GM19328 (cell line): ENCODE results near the gene TRIB2.

ENCODE experiments used
- ATAC-seq: cut with Tn5 transposase; IDR thresholded peaks from one replicate; pipeline ENCODE4 v1.9.1; 2021; ENCODE audit warnings: mild to moderate bottlenecking, moderate library complexity; ENCODE audit not compliant: unreplicated experiment

TRIB2 gene

DNA sequence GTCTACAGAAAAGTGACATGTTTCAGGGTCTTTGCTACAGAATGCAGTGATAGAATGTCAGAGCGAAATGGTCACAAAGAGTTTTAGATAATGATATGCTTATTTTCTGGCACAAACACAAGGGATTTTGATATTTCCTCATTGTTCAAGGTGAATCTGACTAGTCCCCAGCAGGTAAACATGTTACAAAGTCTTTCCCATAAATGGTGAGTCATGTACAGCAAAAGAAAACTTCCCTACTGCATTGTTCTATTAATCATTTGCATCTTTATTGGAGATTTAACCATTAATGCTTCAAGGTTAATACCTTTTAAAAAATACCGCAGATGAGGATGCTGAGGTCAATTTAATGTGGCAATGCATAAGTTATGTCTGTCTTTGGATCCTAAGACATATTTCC, 19.1 kb upstream of the TRIB2 start:
- no peak for ATAC-seq

DNA sequence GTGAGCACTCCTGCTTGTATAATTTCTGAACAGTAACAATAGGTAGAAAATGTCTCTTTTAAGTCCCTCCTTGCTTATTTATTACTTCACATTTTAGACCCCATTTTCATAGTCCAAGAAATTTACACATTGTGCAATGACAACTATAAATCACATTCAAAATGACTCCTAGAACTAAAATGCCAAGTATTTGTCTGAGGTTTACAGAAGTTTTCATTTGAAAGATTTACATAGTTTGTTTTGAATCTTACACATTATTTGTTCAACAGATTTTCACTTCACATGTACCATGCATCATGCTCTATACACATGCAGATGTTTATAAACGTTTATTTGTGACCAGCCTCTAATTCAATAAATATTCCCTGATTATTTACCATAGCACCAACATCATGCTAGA, 15.7 kb upstream of the TRIB2 start:
- no peak for ATAC-seq

DNA sequence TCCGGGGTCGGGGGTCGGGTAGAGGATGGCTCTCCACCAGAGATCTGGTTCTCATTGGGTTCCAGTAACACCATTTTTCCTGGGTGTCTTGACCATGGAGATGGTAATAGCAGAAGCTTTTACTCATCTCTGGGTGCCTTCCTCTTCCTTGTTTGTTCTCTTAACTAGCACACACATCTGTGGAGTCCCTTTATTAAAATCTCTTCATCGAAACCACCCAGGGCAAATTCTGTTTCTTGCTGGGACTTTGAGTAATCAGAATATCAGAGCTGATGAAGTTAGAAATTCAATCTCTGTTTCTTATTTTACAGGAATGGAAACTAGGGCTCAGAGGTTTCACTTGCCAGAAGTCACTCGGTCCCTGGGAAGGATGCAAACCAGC, 15.0 kb upstream of the TRIB2 start:
- no peak for ATAC-seq

DNA sequence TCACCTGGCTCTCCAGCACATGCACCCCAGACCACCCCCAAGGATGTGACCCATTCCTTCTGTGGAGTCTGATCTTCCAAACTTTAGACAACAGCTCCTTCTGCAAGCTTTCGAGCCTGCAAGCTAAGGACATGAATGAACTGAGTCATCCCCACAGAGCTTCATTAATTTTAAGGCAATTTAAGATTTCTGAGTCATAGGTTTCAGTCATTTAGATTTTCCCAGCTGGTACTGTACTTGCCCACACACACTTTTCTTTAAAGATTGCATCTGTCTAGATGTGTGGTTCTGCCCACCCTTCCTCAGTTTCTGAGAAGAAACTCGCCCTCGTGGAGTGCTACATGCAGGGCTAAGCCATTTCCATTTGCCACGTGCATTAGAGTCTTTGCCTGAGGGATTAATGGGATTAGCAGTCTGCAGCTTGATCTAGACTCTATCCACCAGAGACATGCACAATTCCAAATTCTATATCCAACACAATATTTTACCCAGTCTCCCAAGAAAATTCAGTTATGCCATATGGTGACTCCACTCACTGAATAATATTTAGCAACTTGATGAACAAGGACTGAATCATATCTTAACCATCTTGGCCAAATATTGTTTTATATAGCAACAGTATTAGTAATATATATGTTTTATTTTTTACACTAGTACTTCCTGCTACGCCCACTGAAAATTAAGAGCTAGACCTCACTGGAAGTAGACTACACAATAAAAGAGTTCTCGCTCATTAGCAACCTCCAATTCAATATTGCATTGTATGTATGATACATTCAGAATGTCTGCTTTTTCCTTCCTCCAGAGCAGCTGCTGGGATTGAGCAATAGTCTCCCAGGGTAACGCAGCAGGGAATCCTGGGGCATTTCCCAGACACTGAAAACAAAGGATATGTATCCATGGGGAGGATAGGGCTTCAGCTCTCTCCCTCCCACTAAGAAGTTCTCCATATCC, 14.3 kb upstream of the TRIB2 start:
- no peak for ATAC-seq

DNA sequence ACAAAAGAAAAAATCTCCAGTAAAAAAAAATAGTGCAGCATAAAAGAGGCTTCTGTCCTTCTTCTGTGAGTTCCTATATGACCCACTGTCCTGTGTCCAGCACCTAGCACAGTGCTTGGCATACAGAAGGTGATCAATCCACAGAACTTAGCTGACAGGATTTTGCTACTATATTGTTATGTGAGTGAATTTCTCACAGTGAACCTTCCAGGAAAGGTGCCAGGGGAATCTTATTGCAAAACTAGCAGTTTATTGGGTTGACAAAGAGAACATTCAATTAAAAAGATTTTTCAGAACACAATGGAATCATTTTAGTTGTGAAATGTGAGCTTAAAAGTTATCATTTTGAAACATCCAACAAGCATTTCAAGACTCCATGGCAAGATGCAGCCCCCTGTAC, 12.4 kb upstream of the TRIB2 start:
- ATAC-seq, result no peak

DNA sequence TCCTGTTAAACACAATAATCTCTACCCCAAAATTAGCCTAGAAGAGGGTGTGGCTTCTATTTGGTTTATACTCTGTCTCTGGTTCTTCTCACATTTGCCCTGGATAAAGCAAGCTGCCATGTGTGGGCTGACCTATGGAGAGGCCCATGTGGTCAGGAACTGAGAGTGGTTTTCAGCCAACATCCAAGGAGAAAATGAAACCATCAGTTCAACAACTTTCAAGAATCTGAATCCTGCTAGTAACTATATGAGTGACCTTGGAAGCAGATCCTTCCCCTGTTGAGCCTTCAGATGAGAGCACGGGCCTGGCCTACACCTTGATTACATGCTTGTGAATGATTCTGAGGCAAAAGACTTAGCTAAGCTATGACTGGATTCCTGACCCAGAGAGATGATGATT, 11.5 kb upstream of the TRIB2 start:
- no peak for ATAC-seq

DNA sequence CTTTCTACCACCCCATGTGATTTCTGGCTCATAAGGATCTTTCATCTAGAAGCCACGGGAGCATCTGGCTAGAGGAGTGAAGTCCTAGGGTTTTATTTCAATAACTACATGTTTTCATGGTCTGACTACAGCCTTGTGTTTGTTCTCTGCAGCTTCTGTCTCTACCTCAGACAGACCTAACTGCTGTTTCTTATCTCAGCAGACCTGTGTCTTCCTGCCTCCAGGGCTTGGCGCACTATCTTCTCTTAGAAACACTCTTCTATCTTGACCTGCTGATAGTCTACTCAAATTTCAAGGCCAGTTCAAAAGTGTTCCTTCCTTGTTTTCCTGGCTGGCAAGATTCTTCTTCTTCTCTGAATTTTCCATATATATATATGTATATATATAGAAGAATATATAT, 11.0 kb upstream of the TRIB2 start:
- no peak for ATAC-seq

DNA sequence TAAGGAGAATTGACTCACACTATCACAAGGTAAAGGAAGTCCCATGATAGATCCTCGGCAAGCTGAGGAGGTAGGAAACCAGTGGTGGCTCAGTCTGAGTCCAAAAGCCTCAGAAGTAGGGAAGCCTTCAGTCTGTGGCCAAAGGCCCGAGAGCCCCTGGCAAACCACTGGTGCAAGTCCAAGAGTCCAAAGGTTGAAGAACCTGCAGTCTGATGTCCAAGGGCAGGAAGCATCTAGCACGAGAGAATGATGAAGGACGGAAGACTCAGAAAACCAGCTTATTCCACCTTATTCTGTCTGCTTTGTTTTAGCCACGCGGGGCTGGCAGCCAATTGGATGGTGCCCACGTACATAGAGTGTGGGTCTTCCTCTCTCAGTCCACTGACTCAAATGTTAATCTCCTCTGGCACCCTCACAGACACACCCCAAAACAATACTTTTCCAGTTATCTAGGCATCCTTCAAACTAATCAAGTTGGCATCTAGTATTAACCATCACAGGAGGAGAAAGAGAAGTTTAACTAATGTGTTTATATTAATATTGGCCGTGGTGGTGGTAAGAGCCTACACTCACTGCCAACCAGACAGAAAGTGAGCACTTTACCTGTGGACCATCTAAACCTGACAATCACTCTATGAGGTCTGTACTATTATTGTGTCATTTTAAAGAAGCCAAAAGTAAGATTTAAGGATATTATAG, 8.1 kb upstream of the TRIB2 start:
- no peak for ATAC-seq

DNA sequence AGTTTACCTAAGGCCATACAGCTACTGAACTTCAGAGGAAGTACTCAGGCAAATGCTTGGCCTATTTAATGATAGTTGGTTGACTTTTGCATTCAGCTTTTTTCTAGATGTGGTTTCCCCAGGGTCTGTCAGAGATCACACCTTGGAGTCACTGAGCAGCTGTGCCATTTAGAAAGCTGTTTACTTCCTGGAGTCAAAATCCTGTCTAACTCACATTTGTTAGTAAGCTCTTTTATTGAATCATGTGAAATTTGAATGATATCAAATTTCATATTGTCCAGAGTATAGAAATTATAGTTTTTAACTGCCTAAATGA, 7.6 kb upstream of the TRIB2 start:
- no peak for ATAC-seq

DNA sequence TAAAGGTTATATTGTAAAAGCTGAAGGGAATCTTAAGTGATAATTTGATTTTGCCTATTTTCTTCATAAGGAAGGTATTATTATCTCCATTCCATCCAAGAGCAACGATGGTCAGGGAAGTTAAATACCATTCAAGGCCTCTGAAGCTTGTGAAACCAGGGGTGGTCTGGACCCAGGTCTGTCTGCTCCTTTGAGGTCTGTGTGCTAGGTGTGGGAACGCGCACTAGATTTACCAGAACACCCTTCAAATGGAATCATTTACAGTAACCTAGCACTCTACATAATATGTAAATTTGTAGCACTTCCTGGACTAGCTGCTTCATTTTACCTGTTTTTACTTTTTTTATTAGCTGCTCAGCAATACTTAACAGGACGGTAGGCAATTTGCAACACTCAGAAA, 6.4 kb upstream of the TRIB2 start:
- no peak for ATAC-seq

DNA sequence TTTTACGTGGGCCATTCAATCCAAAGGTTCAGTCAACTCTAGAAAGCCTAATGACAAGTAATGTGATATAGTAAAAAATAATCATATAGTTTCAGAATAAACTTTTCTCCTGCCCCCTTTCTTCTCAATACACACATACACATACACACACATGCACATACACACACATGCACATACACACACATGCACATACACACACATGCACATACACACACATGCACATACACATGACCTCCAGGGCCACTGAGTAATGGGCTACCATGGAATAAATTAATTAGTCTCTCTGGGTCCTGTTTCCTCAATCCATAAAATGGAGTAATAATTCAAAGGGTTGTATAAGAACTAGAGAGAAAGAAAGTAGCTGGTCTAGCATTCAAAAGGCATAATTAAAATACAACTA, 5.4 kb upstream of the TRIB2 start:
- no peak for ATAC-seq

DNA sequence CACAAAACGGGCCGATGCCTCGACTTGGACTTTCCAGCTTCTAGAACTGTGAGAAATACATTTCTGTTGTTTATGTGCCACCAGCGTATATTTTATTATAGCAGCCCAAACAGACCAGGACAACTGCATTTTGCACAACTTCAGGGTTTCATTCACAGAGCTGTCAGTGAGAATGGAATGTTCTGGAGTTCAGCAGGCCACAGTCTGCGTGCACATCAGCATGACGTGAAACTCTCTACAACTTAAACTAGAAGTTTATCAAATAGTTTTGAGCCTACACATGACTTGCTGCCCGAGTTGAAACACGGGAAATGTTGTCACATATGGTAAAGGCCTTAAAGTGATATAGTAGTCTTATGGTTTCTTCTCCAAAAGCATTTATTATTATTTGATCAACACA, 3.9 kb upstream of the TRIB2 start:
- ATAC-seq, result no peak

DNA sequence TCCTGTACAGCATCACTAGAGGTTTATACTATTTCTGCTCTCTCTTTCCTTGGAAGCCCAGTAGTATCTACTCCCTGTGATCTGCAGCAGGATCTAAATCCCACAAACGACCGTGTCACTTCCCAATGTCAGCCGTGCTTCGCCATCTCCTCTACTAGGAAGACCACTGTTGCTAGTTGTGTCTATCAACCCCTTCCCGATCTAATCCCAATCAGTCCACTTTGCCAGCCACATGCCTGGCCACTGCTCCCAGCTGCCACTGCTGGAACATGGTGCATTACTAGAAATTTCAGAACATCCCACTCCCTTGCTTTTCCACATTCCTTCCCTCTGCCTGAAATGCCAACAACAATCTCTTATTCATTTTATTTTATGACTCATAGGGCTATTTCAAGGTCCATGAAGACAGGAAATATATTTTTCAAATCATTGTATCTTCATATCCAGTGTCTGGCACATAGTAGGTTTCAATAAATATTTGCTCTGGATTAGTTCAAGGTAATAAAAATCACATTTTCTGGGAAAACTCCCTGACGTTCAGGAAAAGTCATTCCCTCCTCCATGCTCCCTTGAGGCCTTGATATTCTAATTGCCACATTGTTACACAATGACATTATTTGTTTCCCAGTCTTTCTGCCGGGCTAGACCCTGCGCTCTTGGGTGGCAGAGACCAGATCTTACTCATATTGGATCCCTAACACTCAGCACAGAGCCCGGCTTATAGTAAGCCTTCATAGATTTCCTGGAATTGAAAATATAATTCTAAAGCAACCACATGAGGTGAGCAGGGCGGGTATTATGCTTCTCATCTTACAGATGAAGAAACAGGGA, 2.1 kb upstream of the TRIB2 start:
- no peak for ATAC-seq

DNA sequence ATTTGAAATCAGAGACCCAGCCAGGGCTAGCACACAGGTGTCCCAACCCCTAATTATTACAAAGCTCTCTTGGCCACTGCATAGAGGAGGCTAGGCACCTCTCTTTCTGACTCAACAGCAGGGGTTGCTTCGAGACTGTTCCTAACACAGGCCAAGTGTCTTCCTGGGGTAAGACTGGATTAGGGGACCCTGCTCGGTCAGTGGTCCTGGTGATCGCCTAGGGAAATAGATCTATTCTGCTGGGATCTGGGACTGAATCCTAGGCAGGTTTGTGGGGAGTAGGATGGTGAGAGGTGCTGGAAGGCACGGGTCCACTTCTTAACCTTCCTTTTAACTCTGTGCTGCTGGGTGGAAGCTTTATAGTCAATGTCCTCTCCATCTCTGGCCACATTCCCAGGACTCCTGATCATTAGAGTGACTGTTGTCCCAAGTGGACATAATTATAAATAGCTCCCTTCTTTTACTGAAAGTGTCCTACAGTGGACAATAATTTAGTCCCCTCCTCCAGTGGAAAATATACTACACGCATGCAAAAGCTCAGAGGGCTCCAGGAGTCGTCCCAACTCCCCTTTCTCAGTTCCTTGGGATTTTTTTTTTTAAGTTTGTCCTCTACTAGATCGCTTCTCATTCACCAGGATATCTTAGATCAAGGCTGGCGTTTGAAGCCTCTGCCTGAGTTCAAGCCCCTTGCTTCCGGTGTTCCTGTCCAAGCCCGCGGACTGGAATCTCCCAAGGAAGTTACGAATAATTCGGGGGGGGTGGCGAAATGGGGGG, 1.3 kb upstream of the TRIB2 start:
- no peak for ATAC-seq

DNA sequence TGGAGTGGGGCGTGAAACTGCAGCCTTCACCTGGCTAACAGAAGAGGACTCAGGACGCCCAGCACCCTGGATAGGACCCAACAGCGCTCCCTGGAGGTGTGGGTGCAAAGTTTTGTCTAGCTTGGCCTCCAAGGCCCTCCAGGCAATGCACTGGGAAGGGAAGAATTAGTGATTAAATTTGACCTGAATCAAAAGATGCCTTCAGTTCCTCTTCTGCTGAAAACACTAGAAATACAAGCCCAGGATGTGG, 779 bp upstream of the TRIB2 start:
- no peak for ATAC-seq

DNA sequence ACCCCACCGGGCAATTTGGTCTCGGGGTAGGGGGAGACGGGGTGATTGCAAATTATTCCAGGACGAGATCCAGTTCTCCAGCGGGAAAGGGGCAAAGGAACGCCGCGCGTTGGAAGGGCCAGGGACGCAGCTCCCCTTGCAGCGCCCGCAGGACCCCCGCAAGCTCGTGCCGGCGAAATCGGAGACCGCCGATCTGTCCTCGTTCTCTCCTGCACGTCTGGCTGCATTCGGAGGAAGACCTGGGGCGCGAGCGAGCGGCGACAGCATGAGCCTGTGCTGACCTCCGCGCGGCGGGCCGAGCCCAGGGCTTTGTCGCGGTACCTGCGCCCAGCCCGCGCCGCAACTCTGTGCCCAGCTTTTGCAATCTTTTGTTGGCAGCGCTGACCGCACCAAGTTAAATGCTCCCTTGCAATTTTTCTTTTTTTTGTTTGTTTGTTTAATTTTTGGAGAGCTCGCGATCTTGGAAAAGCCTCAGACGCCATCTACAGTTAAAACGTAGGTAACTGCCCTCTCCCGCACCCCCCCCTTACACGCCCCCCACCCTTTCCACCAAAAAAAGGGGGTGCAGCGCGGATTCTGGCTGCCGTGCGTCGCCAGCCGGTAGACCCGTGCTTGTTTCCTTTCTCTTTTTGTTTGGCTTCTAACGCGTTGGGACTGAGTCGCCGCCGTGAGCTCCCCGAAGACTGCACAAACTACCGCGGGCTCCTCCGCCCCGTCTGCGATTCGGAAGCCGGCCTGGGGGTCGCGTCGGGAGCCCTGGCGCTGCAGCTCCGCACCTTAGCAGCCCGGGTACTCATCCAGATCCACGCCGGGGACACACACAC, 667 bp downstream of the TRIB2 start:
- no peak for ATAC-seq

DNA sequence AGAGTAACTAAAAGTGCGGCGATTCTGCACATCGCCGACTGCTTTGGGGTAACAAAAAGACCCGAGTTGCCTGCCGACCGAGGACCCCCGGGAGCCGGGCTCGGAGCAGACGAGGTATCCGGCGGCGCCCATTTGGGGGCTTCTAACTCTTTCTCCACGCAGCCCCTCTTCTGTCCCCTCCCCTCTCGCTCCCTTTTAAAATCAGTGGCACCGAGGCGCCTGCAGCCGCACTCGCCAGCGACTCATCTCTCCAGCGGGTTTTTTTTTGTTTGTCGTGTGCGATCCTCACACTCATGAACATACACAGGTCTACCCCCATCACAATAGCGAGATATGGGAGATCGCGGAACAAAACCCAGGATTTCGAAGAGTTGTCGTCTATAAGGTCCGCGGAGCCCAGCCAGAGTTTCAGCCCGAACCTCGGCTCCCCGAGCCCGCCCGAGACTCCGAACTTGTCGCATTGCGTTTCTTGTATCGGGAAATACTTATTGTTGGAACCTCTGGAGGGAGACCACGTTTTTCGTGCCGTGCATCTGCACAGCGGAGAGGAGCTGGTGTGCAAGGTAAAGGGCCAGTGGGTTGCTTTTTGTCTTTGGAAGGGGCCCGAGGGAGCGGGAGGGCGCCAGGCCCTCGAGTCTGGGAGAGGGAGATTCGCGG, 1.4 kb downstream of the TRIB2 start:
- ATAC-seq, result no peak

DNA sequence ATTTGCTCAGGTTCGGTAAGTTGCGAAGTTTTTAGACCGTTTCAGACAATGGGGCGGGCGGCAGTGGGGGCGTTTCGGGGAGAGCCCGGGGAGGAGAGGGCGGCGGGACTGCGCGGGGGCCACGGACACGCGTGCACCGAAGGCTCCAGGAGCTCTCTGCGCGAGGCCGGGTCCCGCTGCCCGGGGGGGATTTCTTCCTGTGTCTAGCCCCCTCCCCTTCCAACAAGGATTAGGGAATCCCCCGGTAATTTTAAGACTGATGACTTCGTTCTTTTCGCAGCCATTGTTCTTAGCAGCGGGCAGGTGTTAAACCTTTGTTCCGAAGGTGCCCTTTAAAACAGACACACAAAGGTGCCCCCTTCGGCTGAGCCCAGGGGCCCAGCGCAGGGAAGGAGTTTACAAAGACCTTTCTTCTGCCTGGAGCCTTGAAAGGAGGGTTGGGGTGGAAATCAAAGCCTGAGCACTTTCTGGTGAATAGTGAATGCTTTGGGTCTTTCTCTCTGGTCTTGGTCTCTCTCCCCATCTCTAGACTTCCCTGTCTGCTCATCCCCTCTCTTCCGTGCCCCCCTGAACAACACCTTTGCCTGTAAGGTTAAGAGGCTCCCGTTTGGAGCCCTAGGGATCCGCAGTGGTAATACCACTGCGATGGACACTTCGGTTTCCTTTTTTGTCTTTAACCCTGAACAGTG, 2.1 kb downstream of the TRIB2 start:
- no peak for ATAC-seq
